Measurements from ENCODE around the gene MRPS24.
A peak's percentile ranks its signal among the peaks of the same experiment; 100 is the strongest.

MRPS24 gene

GRCh38 chr7:43870316-43870715, 999 bp upstream of the MRPS24 start:
- in situ Hi-C loops (cut with HindIII; ENCODE audit: low sequenced_read_pairs): no loop called here
- TF ChIP-seq CTCF (IDR thresholded peaks at IDR 0.05; ENCODE audit: low read depth, low read length, missing control alignments): no peak
- no peak overlapping the region for H3K4me3 ChIP-seq (ENCODE audit: low read depth, low read length)
- DNase-seq (ENCODE audit: low read depth): no peak

- peak overlapping the region; percentile 60 for H3K4me3 ChIP-seq (ENCODE audit: low read depth, low read length)
- in situ Hi-C loops (cut with HindIII; ENCODE audit: low sequenced_read_pairs): no loop called here
- peak; percentile 73 for DNase-seq (ENCODE audit: low read depth)
- no peak for TF ChIP-seq CTCF (IDR thresholded peaks at IDR 0.05; ENCODE audit: low read depth, low read length, missing control alignments)
Observed at GRCh38 chr7:43869867-43870240, 537 bp upstream of the MRPS24 start.

- peak overlapping the region; percentile 60 for H3K4me3 ChIP-seq (ENCODE audit: low read depth, low read length)
- in situ Hi-C loops (cut with HindIII; ENCODE audit: low sequenced_read_pairs): no loop called here
- TF ChIP-seq CTCF (IDR thresholded peaks at IDR 0.05; ENCODE audit: low read depth, low read length, missing control alignments): no peak
- no peak for DNase-seq (ENCODE audit: low read depth)
Observed at GRCh38 chr7:43868681-43869005, 674 bp downstream of the MRPS24 start.

GRCh38 chr7:43868181-43868580, 1.1 kb downstream of the MRPS24 start:
- no peak for TF ChIP-seq CTCF (IDR thresholded peaks at IDR 0.05; ENCODE audit: low read depth, low read length, missing control alignments)
- no peak for DNase-seq (ENCODE audit: low read depth)
- H3K4me3 ChIP-seq (ENCODE audit: low read depth, low read length): peak overlapping the region; percentile 60
- in situ Hi-C loops (cut with HindIII; ENCODE audit: low sequenced_read_pairs): no loop called here

GRCh38 chr7:43865277-43865676, 4.0 kb downstream of the MRPS24 start:
- DNase-seq (ENCODE audit: low read depth): no peak
- TF ChIP-seq CTCF (IDR thresholded peaks at IDR 0.05; ENCODE audit: low read depth, low read length, missing control alignments): no peak
- H3K4me3 ChIP-seq (ENCODE audit: low read depth, low read length): no peak overlapping the region
- in situ Hi-C loops (cut with HindIII; ENCODE audit: low sequenced_read_pairs): no loop called here

- no peak for DNase-seq (ENCODE audit: low read depth)
- in situ Hi-C loops (cut with HindIII; ENCODE audit: low sequenced_read_pairs): no loop called here
- no peak for TF ChIP-seq CTCF (IDR thresholded peaks at IDR 0.05; ENCODE audit: low read depth, low read length, missing control alignments)
- no peak overlapping the region for H3K4me3 ChIP-seq (ENCODE audit: low read depth, low read length)
Observed at GRCh38 chr7:43864126-43864525, 5.2 kb downstream of the MRPS24 start.

- in situ Hi-C loops (cut with HindIII; ENCODE audit: low sequenced_read_pairs): no loop called here
- no peak for TF ChIP-seq CTCF (IDR thresholded peaks at IDR 0.05; ENCODE audit: low read depth, low read length, missing control alignments)
- no peak overlapping the region for H3K4me3 ChIP-seq (ENCODE audit: low read depth, low read length)
- no peak for DNase-seq (ENCODE audit: low read depth)
Observed at GRCh38 chr7:43856996-43857395, 12.3 kb downstream of the MRPS24 start.
